ENCODE results near the gene IPPK.

IPPK gene

DNA sequence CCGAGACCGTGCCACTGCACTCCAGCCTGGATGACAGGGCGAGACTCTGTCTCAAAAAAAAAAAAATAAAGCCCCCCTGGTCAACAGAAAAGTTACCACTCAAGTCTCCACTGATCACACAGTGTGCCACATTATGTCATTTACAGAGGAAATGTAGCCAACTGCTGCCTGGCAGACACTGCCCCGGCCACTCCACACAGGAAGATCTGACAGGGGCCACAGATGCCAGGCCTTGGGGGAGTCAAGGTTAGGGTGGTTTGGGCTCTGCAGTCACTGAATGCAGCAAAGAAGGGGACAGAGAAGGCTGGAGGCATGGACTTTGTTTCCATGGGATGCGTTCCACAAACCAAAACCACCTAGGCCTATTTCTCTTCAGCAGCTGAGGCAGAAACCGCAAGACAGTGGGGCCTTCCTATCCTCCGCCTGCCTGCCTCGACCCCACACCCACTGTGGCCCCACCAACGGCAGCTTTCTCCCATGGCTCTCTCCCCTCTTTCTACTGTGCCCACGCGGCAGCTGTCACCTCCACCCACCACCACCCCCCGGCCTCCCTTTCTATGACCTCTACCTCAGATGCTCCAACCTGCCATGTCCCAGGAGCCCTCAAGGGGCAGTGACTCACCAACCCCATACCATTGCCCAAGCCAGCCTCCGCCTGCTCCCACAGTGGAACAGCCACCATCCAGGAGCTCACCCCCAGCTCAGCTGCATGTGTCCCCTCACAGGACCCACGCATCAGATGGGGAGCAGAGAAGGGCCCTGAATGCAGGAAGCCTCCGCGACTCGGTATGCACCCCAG is 12.4 kb downstream of the IPPK start:
- DNase-seq (ENCODE audit: low read depth): peak; percentile 30

DNA sequence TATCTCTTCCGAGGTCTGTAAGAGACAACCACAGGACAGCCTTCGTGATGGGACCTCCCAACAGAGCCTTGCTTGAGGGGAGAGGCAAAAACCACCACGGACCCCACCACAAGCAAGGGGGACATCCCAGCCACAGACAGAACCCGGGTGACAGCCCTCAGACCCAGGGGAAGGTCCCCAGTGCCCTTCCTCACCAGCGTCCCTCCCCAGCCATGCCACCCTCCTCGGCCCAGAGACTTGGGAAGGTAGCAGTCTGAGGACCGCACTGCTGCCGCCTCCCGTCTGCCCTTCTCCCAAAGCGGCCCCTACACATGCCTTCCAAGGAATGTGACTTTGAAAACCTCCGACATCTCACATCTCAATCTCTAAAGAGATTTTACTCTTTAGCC is 13.4 kb downstream of the IPPK start:
- DNase-seq (ENCODE audit: low read depth): no peak

DNA sequence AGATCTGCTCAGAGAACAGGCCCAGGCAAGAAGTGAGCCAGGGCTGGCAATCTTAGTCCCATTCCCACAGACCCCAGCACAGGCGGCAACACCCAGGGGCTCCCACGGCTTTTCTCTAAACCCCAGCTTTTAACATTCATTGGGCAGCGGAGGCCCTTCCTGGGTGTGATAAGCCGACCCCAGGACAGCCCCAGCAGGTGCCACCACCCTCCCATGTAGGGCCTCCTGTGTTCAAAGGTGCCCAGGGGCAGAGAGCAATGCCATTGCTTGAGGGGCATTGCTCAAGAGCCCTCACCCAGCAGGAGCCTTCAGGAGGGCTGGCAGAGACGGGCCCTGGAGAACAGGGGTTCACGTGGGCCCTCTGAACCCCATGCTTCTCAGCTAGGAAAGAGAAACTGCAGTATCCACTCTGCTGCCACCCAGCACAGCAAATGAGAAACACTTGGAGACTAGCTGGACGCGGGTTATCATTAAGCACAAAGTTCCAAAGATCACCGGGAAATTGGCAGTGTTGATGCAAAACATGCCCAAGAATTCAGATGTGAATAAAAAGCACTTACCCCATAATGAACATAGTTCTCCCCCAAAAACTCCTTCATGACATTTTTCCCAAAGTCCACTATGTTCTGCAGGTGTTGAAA is 13.9 kb downstream of the IPPK start:
- no peak for DNase-seq (ENCODE audit: low read depth)

DNA sequence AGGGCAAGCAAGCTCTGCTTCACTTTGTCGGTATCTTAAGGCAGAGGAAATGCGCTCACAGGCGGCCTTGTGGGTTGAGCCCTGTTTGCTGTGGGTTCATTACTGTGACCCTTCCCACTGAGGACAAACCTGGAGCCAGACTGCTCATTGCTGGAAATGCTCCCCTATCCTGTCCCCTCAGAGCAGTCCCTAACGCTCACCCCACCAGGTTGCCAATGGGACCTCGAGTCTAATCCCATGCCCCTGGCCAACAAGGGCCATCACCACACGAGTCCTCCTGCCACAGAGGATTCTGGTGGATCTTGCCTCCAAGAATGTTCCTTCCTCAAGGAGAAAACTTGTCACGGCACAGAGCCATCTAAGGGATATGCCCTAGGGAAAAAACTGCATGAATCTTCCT is 14.6 kb downstream of the IPPK start:
- DNase-seq (ENCODE audit: low read depth): no peak

DNA sequence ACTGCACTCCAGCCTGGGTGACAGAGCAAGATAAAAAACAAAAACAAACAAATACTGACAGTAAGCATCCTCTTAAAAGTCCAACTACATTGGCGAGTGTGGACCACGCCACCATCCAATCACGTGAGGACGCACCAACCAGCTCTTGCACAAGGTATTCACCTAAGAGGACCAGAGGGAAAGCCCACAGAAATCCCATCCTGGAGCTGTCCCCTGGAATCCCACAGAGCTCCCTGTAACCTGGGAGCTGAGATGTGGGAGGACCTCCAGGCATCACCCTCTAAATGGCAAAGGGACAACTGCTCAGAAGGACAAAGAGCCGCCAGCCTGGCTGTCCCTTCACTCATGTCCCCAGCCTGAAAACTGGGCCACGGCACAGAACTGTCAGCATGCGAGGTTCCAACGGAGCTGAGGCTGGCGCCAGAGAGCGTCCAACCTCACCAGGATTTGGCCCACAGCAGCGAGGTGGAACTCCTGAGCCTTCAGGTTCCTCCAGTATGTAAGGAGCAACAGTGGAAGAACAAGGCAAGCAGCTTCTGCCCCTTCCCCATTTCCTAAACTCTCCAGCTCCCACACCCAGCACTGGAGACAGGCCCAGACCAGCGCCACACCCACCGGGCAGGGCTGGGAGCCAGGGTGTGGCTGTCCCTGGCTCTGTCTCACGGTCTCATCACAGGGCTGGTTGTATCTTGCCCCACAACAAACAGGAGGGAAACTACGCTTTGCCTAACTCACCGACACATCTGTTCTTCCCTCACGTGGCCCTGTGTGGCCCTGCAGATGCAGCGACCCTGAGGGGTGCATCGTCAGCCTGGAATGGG is 15.2 kb downstream of the IPPK start:
- DNase-seq (ENCODE audit: low read depth): no peak

DNA sequence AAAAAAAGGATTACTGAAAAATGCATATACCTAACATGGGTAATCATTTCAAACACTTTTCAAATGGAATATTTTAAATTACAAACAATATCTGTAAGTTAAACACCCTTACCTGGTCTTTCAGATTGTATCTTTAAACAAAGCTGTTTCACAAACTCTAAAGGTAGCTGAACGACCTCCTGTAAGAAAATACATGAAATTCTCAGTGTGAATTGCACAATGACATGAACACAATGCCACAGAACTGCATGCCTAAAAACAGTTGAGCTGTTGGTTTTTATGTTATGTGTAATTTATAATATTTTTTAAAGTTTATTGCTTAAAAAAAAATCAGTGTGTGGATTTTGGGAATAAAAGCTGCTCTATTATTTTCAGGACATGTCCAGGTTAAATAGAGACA is 17.5 kb downstream of the IPPK start:
- DNase-seq (ENCODE audit: low read depth): no peak

DNA sequence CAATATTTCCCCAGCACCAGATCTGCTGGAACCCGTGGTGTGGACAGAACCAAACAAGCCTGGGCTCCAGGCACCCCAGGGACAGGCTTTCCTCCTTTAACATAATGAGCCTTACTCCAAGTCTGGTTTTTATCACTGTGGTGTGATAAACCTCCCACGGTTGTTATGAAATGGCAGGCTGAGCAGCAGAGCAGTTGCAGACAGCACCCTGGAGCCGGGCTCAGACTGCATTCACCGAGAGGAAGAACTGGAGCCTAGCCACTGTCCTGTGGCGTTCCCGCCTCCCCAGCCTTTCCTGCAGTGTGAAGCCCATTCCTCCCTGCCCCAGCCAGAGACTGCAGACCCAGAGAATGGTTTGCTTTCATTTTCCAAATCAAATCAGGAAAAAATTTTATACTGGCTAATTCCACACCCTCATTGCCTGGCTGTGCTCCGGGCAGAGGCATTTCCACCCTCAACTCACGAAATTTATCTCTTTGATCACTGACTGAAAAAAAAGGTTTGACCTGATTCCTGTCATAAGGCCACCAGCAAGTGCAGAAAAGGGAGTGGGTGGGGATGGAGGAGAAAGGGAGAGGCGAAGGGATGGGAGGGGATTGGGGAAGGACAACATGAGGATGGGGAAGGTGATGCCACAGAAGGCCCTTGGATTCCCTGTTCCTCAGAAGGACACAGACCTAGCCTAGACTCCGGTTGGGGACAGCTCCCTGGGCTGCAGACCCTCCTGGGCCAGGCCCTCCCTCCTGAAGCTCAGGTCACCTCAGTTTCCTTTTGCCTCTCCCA is 18.9 kb downstream of the IPPK start:
- no peak for DNase-seq (ENCODE audit: low read depth)

DNA sequence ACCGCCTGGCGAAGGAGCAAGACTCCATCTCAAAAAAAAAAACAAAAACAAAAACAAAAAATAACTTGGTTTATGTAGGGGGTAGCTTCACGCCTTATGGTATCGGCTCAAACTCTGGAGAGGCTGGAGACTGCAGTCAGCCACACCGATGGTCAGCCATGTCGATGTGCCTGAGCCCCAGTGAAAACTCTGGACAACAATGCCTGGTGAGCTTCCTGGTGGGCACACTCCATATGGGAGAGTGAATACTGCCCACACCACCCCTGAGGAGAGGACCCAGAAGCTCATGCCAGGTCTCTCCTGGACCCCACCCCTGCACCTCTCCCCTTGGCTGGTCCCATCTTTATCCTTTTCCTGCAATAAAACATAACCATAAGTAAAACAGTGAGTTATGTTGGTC is 19.6 kb downstream of the IPPK start:
- no peak for DNase-seq (ENCODE audit: low read depth)

DNA sequence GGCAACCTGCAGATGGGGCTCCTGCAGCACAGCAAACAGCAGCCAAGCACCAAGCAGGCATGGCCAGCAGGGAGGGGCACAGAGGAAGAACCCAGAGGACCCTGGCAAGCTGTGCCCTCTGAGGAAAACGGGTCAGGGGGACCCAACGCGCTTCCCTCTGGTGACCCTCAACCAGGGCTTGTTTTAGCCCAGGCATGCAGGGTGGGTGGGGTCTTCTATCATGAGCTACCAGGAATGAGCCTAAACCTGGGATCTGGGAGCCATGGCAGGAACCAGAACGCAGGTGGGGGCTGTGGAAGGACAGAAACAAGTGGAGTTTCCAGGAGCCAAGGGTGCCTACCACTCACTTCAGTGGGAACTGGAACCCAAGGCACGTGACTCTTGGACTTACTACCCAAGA is 20.9 kb downstream of the IPPK start:
- no peak for DNase-seq (ENCODE audit: low read depth)

DNA sequence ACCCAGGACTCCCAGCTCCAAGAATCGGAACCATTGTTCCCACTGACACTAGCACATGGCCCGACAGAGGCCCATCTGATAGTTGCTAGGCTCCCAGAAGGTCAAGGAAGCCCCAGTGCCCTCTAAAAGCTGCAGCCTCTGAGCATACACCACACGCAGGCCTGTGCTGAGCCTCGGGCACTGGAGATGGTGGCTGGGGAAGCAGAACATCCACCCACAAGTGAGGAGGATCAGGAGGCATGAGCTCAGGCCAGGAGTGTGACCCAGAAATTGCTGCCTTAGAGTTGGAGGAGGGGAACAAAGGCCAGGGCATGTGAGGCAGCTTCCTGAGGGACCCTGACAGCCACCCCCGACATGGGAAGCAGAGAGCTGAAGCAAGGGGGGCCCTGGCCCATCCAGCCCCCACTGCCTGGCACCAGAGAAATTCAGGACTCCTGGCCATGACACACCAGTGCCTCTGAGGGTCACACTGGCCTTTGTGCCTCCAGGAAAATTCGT is 21.4 kb downstream of the IPPK start:
- no peak for DNase-seq (ENCODE audit: low read depth)

DNA sequence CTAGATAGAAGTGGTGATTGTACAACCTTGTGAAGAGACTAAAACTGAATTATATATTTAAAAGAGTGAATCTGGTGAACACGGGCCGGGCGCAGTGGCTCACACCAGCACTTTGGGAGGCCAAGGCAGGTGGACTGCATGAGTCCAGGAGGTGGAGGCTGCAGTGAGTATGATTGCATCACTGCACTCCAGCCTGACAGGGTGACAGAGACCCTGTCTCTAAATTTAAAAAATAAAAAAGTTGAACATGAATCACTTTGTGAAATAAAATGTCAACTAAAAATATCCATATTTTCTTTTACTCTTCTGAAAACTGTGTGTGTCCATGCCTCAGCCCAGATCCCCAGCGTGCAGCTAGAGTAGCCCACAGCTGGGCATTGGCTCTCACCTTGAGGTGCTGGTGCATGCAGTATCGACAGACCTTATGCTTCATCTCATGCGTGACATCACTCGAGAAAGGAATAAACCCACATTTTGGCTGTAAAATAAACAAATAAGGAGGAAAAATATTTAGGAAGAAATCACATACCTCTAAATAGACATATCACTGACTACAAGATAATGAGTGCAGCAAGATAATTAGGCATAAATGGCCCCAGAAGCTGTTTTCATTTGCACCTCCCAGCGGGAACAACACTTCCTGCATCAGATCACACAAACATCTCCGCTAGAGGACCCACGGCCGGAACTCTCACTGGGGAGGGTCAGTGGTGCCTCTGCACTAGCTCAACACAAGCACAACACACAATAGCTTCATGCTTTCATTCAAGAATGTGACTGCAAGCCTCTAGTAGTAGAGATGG is 22.1 kb downstream of the IPPK start:
- no peak for DNase-seq (ENCODE audit: low read depth)

DNA sequence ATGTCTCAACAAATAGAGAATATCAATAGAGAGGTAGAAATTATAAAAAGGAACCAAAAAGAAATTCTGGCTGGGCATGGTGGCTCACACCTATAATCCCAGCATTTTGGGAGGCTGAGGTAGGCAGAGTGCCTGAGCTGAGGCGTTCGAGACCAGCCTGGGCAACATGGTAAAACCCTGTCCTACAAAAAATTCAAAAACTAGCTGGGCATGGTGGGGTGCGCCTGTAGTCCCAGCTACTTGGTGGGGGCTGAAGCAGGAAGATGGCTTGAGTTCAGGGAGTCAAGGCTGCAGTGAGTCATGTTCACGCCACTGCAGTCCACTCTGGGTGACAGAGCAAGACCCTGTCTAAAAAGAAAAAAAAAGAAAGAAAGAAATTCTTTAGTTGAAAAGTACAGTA is 24.9 kb downstream of the IPPK start:
- no peak for DNase-seq (ENCODE audit: low read depth)

DNA sequence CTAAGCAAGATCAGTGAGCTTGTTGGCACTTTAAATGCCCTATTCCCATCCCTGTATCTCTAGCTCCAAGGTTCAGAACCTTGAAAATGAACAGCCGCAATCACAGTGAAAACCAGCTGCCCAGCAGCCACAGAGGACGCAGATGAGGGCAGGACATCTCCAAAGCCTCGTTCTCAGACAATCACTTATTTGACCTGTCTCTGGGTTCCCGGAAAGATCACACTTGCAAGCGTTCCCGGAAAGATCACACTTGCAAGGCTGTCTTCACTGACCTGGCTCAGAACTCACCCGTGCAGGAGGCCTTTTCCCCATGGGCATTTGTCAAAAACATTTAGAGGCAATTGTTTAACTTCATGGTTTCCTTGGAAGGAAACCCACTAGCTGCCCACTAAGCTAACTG is 25.7 kb downstream of the IPPK start:
- no peak for DNase-seq (ENCODE audit: low read depth)

DNA sequence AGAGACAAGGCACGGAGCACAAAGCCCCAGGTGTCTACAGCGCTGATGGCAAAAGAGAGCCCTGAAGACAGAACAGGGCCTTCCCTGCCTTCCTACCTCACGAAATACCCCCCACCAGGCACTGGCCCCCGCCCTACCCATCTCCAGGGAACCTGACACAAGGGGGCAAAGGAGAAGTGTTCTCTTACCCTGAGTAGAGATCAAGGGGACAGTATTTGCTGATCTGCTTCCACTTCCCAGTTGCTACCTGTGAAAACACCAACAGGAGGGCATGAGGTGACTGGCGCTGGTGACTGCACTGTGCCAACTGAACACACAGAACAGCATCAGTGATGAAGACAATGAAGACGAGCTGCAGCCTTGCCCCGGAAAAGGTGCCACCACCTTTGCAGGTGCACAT is 27.4 kb downstream of the IPPK start:
- DNase-seq (ENCODE audit: low read depth): no peak

DNA sequence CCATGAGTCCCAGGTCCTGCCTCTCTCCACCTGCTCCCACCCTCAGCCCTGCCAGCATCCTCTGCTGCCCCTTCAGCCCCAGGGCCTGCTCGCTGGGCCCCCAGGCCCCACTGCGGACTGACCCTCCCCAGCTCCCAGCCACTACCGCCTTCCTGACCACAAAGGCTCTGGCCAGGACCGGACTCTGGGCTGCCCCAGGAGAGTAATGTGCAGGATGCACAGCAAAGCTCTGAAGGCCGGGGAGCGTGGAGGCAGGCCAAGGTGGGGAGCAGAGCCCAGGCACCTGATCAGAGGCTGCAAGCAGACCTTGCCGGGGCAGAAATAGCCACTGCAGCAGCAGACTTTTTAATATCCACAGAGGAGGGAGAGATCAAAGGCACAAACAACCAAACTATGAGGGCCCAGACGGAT is 27.9 kb downstream of the IPPK start:
- no peak for DNase-seq (ENCODE audit: low read depth)

DNA sequence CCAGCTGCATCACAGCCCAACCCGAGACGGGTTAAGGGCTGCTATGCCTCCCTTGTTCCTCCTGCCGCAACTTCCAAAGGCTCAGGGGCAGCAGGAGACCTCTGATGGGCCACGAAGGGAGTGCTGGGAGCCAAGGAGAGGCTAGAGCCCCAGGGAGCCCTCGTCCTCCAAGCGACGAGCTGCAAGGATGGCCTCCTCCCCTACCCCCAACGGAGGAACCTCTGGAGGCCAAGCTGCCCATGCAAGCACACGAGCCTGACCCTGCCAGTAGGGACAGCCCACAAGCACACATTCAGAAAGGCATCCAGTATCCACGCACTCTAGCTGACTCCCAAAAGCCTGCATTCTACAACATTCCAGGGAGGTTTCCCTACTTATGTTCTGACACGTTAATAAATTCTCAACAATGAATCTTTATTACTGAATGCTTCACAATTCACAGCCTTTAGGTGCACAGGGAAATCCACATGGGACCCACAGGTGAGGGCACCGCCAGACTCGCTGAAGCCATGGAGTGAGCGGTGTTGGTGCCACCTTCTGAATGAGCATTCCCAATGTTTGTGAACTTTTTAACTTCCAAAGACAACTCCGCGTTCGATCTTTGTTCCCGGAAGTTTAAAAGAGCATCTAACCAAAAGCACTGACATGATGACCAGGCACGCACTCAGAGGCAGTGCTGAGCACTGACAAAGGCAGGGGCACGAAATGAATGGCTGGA is 28.7 kb downstream of the IPPK start:
- no peak for DNase-seq (ENCODE audit: low read depth)

DNA sequence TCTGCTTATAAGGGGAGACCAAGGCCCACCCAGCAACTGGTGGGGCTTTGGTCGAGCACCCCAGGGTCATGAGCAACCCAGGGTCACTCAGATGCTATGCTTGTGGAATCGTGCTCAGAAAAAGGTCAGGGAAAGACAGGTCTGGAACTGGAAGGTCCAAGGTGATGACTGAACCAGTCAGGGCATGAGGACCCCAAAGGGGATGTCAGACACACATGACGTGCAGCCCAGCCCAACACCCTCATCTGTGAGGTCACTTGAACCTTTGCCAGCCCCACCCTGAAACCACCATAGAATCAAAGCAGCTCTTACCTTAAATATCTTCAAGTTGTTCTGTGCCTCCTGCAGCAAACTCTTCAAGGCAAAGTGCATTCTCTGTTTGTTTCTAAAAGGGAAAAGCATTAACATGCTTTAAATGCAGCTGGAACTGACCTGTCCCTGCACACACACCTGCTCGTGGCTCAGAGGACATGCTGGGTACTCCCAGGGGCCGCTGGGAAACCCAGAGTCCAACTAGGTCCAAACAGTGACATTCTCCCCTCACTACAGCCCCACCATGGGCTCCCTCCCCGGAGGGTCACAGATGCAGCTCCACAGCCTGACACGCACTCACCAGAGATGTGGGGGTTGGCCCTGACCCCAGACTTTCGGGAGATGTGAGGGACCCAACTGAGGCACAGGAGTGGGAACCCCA is 29.4 kb downstream of the IPPK start:
- DNase-seq (ENCODE audit: low read depth): no peak

DNA sequence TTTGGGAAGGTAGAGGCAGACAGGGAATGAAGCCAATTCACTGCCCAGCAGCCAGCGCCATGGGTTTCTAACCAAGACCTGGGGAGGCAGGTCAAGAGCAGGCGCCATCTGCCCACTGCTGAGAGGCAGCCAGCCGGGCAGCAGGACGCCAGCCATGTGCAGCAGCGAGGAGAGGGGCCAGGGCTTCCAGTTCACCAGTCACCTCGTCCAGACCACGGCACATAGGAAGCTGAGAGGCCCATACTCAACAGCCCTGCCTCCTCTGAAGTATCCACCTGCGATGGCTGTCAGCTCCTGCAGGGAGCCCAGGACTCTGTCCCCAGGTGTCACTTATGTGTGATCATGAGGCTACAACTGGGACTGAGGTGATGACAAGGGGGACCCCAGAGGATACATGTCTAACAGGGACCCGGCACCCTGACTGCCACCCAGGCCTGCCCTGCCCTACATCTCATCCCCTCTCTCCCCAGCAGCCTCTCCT is 30.1 kb downstream of the IPPK start:
- DNase-seq (ENCODE audit: low read depth): no peak

DNA sequence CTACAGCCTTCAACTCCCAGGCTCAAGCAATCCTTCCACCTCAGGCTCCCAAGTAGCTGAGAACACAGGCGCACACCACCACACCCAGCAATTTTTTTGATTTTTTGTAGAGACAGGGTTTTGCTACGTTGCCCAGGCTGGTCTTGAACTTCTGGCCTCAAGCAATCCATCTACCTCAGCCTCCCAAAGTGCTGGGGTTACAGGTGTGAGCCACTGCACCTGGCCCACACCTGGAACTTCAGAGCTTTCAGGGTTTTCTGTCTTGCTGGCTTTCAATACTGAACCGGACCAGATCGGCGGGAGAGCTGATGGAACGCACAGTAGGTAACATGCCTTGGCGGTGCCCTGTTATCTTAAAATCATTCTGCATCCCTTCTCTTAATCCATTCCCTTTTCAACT is 30.8 kb downstream of the IPPK start:
- no peak for DNase-seq (ENCODE audit: low read depth)

DNA sequence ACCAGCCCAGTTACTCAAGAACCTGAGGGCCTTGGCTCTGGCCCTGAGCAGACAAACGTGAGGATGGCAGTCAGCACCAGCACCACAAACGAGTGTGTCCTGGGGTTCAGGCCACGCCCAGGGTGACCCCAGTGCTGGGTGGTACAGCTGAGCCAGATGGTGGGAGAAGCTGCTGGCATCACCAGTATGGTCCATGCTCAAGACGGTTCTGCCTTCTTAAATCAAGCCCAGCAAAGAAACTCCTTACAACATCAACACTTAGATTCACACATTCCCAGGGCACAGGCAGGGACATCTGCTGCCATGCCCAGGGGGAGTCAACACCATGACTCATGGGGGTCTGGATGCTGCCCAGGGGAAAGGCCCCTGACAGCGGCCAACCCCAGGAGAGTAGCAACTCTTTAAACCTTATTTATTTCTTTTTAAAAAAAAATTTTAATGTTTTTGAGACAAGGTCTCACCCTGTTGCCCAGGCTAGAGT is 31.3 kb downstream of the IPPK start:
- DNase-seq (ENCODE audit: low read depth): no peak
